Testis (tissue), 2 donors: Measurements from ENCODE around the gene C16orf92.

Experiments used
- CTCF ChIP-seq, 3 experiments: fragments of 450-650 bp in 2 of 3; fragments of 200-600 bp in 1 of 3; sonication (generic) in 1 of 3; IDR thresholded peaks; one replicate each; pipeline ENCODE4 v1.5.1; 2016 to 2019; ENCODE audit warnings: antibody characterized with exemption in 3 of 3, mild to moderate bottlenecking in 2 of 3, moderate library complexity in 1 of 3
- POLR2A ChIP-seq: fragments of 450-650 bp; IDR thresholded peaks from one replicate; pipeline ENCODE4 v1.6.1; 2017; ENCODE audit warnings: antibody characterized with exemption, mild to moderate bottlenecking, moderate library complexity

- no peak for TF ChIP-seq CTCF (IDR thresholded peaks at IDR 0.05)
- no peak for TF ChIP-seq POLR2A
These were observed 40.2 kb upstream of the C16orf92 start for GRCh38 chr16:29982560-29983419.
